ENCODE measurements around the gene PAPPA2.

Gene PAPPA2

GRCh38 chr1:176693697-176694329, 230.8 kb downstream of the PAPPA2 start:
- no peak for TF ChIP-seq CTCF (IDR thresholded peaks at IDR 0.05; ENCODE audit: insufficient read depth, low read length, poor library complexity, severe bottlenecking)
- no peak for DNase-seq (ENCODE audit: extremely low read depth, insufficient read length)
- no peaks in the 10 kb centered on the region for H3K36me3 ChIP-seq (ENCODE audit: control insufficient read depth, insufficient read depth, low read length)
- H3K27me3 ChIP-seq (replicated peaks; ENCODE audit: control insufficient read depth, insufficient read depth, low read length): peaks cover 1% of the 10 kb centered on the region
- no peak overlapping the region for H3K4me3 ChIP-seq (replicated peaks; ENCODE audit: low read depth, low read length)

- no peak for TF ChIP-seq CTCF (IDR thresholded peaks at IDR 0.05; ENCODE audit: insufficient read depth, low read length, poor library complexity, severe bottlenecking)
- Histone ChIP-seq H3K27me3 (replicated peaks; ENCODE audit: control insufficient read depth, insufficient read depth, low read length) (peaks cover 1% of the 10 kb centered on the region), H3K36me3 (ENCODE audit: control insufficient read depth, insufficient read depth, low read length) (no peaks in the 10 kb centered on the region), H3K4me3 (replicated peaks; ENCODE audit: low read depth, low read length) (no peak overlapping the region)
- no peak for DNase-seq (ENCODE audit: extremely low read depth, insufficient read length)
Observed at GRCh38 chr1:176694713-176695112, 231.7 kb downstream of the PAPPA2 start.

- Histone ChIP-seq H3K36me3 (ENCODE audit: control insufficient read depth, insufficient read depth, low read length) (no peaks in the 10 kb centered on the region), H3K4me3 (replicated peaks; ENCODE audit: low read depth, low read length) (no peak overlapping the region), H3K27me3 (replicated peaks; ENCODE audit: control insufficient read depth, insufficient read depth, low read length) (peaks cover 1% of the 10 kb centered on the region; the same call in 1 of the 2 replicates)
- DNase-seq (ENCODE audit: extremely low read depth, insufficient read length): no peak
- TF ChIP-seq CTCF (IDR thresholded peaks at IDR 0.05; ENCODE audit: insufficient read depth, low read length, poor library complexity, severe bottlenecking): no peak
Observed at GRCh38 chr1:176696109-176696508, 233.1 kb downstream of the PAPPA2 start.

GRCh38 chr1:176696689-176697088, 233.7 kb downstream of the PAPPA2 start:
- H3K36me3 ChIP-seq (ENCODE audit: control insufficient read depth, insufficient read depth, low read length): no peaks in the 10 kb centered on the region
- TF ChIP-seq CTCF (IDR thresholded peaks at IDR 0.05; ENCODE audit: insufficient read depth, low read length, poor library complexity, severe bottlenecking): no peak
- H3K4me3 ChIP-seq (replicated peaks; ENCODE audit: low read depth, low read length): no peak overlapping the region
- peaks cover 1% of the 10 kb centered on the region; the same call in 1 of the 2 replicates for H3K27me3 ChIP-seq (replicated peaks; ENCODE audit: control insufficient read depth, insufficient read depth, low read length)
- no peak for DNase-seq (ENCODE audit: extremely low read depth, insufficient read length)

- no peak for TF ChIP-seq CTCF (IDR thresholded peaks at IDR 0.05; ENCODE audit: insufficient read depth, low read length, poor library complexity, severe bottlenecking)
- Histone ChIP-seq H3K4me3 (replicated peaks; ENCODE audit: low read depth, low read length) (no peak overlapping the region), H3K36me3 (ENCODE audit: control insufficient read depth, insufficient read depth, low read length) (no peaks in the 10 kb centered on the region), H3K27me3 (replicated peaks; ENCODE audit: control insufficient read depth, insufficient read depth, low read length) (peaks cover under 1% of the 10 kb centered on the region; the same call in 1 of the 2 replicates)
- no peak for DNase-seq (ENCODE audit: extremely low read depth, insufficient read length)
Observed at GRCh38 chr1:176699821-176700220, 236.8 kb downstream of the PAPPA2 start.

Measured in GM06990 (cell line).